Mucosa of rectum (tissue), 2 donors: ENCODE measurements around the gene SLAMF1.

Experiments
- H3K27ac ChIP-seq, 2 donors: one replicate each; pipeline ENCODE4 v1.7.0; 2013; ENCODE audit warnings: inconsistent platforms in 2 of 2, low read depth in 2 of 2, low read length in 2 of 2
- H3K27me3 ChIP-seq, 2 donors: one replicate each; pipeline ENCODE4 v1.7.0; 2013; ENCODE audit warnings: low read length in 2 of 2; ENCODE audit not compliant: control insufficient read depth in 2 of 2, insufficient read depth in 2 of 2
- H3K36me3 ChIP-seq, 2 donors: one replicate each; pipeline ENCODE4 v1.7.0; 2013; ENCODE audit warnings: low read length in 2 of 2; ENCODE audit not compliant: control insufficient read depth in 2 of 2, insufficient read depth in 2 of 2
- H3K4me1 ChIP-seq, 2 donors: one replicate each; pipeline ENCODE4 v1.7.0; 2013; ENCODE audit warnings: low read length in 2 of 2, mild to moderate bottlenecking in 1 of 2; ENCODE audit not compliant: control insufficient read depth in 2 of 2, insufficient read depth in 2 of 2
- H3K4me3 ChIP-seq, 2 donors: one replicate each; pipeline ENCODE4 v1.7.0; 2013; ENCODE audit warnings: low read length in 2 of 2
- H3K9ac ChIP-seq, 2 donors: one replicate each; pipeline ENCODE4 v1.7.0; 2013; ENCODE audit warnings: low read length in 2 of 2, low read depth in 1 of 2, mild to moderate bottlenecking in 1 of 2
- H3K9me3 ChIP-seq, 2 donors: one replicate each; pipeline ENCODE4 v1.7.0; 2013; ENCODE audit warnings: low read length in 2 of 2; ENCODE audit not compliant: control insufficient read depth in 2 of 2
- donor health status: healthy.
- donor health status: Normal muscosa, but diverticular disease.

SLAMF1 gene

DNA sequence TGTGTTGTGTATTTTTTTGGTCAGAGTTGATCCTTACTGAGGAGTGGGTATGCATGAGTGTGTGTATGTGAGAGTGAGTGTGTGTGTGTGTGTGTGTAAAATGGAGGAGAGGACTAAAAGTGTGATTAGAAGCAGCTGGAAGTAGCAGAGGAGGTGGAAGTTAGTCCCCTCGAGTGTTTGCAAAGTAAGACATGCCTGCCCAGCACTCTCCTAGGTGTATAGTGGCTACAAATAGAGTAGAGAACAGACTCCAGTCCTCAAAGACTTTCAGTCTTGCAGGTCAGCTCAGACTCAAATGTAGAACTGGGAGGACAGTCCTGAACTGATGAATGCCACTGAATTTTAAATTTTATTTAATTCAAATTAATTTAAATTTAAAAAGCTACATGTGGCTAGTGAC lies 28.5 kb downstream of the SLAMF1 start:
- Histone ChIP-seq H3K9me3 (no peaks in the 10 kb centered on the region), H3K4me1 (peaks cover 0 to 3% of the 10 kb centered on the region in 2 donors), H3K9ac (no peak overlapping the region), H3K27me3 (no peaks in the 10 kb centered on the region), H3K36me3 (no peaks in the 10 kb centered on the region), H3K27ac (no peak overlapping the region), H3K4me3 (no peak overlapping the region)

DNA sequence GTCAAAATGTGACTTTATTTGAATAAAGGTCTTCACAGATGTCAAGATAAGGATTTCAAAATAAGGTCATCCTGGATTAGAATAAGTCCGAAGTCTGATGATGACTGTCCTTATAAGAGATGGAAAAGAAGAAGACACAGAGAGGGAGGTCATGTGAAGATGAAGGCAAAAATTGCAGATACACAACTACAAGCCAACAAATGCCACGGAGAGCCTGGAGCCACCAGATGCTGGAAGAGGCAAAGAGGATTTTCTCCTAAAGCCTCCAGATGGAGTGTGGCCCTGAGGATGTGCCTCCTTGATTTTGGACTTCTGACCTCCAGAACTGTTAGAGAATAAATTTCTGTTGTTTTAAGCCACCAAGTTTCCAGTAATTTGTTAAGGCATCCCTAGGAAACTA lies 31.2 kb downstream of the SLAMF1 start:
- H3K27me3 ChIP-seq: no peaks in the 10 kb centered on the region
- H3K4me3 ChIP-seq: no peak overlapping the region
- no peaks in the 10 kb centered on the region for H3K36me3 ChIP-seq
- H3K9ac ChIP-seq: no peak overlapping the region
- H3K4me1 ChIP-seq: no peaks in the 10 kb centered on the region
- no peaks in the 10 kb centered on the region for H3K9me3 ChIP-seq
- no peak overlapping the region for H3K27ac ChIP-seq

DNA sequence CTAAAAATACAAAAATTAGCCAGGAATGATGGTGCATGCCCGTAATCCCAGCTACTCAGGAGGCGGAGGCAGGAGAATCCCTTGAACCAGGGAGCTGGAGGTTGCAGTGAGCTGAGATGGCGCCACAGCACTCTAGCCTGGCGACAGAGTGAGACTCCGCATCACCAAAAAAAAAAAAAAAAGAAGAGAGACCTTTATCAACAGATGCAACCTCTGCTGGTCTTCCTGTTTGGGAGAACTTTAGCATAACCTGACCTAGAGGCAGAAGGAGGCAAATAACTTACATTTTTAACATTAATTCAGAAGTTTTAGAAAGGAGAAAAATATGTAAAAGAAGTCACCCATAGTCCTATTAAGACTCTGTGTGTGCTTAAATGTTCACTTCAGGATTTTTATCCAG lies 32.4 kb downstream of the SLAMF1 start:
- Histone ChIP-seq H3K27ac (no peak overlapping the region), H3K4me3 (no peak overlapping the region)

DNA sequence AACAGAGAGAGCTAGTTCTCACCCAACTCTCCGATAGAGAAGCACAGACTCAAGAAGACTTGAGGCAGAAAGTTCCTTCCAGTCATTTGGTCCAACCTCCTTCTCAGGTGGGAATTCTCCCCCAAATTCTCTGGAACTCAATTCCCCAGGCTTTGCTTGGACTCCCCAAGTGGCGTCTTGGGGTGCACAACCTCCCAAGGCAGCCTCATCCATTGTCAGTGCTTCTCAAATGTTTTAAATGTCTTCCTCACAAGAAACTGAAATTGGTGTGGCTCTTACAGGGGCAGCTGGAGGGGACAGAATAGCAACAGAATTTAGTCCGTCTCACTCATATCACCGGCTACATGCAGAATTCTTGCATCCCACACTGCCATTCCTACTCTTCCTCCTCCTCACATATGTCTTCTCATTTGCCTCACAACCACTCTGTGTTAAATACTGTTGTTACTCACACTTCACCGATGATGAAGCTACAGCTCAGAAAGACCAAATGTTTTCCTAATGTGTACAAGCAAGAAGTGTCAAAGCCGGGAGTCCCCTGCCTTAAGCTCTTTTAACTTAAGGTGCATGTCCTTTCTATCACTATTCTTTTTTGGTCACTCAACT lies 34.1 kb downstream of the SLAMF1 start:
- Histone ChIP-seq H3K9ac (no peak overlapping the region), H3K4me1 (no peaks in the 10 kb centered on the region), H3K9me3 (no peaks in the 10 kb centered on the region), H3K4me3 (no peak overlapping the region), H3K36me3 (no peaks in the 10 kb centered on the region), H3K27me3 (no peaks in the 10 kb centered on the region), H3K27ac (no peak overlapping the region)

More for the DNA sequence above, 32.4 kb downstream of the SLAMF1 start:
- Histone ChIP-seq H3K36me3 (no peaks in the 10 kb centered on the region), H3K9me3 (no peaks in the 10 kb centered on the region), H3K4me1 (no peaks in the 10 kb centered on the region), H3K9ac (no peak overlapping the region), H3K27me3 (no peaks in the 10 kb centered on the region)

DNA sequence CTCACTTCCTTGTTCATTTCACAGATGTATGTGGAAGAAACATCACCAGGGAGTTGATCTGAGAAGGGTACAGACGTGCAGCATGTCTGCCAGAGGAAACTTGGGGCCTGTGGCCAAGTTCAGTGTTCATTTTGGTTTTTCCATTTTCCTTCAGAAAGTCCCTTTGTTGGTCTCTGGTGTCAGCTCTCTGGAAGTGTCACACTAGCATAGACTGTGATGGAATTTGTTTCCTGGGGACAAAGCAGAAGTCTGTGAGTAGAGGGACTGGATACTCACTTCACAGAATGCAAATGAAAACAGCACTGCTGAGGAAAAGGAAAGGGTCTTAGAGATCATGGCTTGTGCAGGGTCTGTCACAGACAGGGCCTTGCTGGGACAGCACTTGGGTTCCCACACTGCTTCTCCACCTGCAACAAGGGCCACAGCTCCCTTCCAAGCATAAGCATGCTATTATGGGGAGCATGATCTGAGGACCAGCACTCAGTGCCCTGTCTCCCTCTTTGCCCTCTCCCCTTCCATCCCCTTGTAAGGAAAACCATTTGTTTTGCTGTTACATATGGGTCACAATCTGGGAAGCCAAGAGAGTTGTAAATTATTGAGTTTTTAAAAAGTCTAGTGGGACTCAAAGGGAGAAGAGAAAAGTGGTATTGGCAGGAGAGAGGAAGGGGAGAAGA lies 36.1 kb downstream of the SLAMF1 start:
- no peak overlapping the region for H3K4me3 ChIP-seq
- no peaks in the 10 kb centered on the region for H3K36me3 ChIP-seq
- H3K27ac ChIP-seq: no peak overlapping the region
- peaks cover 0 to 3% of the 10 kb centered on the region in 2 donors for H3K4me1 ChIP-seq
- H3K27me3 ChIP-seq: no peaks in the 10 kb centered on the region
- no peaks in the 10 kb centered on the region for H3K9me3 ChIP-seq
- H3K9ac ChIP-seq: no peak overlapping the region

DNA sequence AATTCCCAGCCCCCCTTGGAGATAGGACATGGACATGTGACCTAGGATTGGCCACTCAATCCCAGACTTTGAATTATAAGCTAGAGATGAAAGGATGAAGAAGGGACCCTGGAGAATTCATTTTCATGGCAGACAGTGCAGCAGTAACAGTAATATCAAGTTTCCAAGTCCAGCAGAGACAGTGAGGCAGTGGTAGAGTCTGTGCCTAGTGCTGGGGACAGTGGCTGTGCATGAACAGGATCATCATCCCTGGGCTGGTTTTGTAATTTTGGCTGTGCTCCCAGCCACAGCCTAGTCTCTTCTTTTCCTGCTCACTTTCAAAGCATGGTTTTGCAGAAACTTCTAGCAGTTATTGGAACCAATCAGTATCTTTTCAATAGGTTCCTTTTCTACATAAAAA lies 37.9 kb downstream of the SLAMF1 start:
- Histone ChIP-seq H3K27ac (no peak overlapping the region), H3K9me3 (no peaks in the 10 kb centered on the region), H3K4me3 (no peak overlapping the region), H3K27me3 (no peaks in the 10 kb centered on the region), H3K9ac (no peak overlapping the region), H3K4me1 (peaks cover 0 to 3% of the 10 kb centered on the region in 2 donors), H3K36me3 (no peaks in the 10 kb centered on the region)

DNA sequence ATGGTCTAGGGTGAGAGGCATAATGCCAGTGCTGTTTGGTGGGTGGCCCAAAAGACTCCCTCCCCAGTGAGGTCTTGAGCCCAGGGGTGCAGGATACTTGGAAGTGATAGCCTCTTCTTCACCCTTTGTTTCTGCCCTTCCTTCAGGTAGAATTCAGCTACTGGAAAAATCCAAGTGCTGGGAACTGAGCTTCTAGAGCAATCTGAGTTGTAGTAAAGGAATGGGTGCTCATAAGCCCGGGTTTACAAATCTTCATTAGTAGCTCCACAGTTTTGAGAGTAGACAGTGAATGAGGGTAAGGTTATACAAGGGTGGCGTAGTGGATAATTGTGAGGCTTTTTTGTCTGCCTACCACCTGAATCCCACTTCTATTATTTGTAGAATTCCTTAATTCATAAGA lies 38.3 kb downstream of the SLAMF1 start:
- peaks cover 0 to 3% of the 10 kb centered on the region in 2 donors for H3K4me1 ChIP-seq
- no peaks in the 10 kb centered on the region for H3K9me3 ChIP-seq
- no peaks in the 10 kb centered on the region for H3K36me3 ChIP-seq
- no peaks in the 10 kb centered on the region for H3K27me3 ChIP-seq
- H3K4me3 ChIP-seq: no peak overlapping the region
- no peak overlapping the region for H3K27ac ChIP-seq
- H3K9ac ChIP-seq: no peak overlapping the region

DNA sequence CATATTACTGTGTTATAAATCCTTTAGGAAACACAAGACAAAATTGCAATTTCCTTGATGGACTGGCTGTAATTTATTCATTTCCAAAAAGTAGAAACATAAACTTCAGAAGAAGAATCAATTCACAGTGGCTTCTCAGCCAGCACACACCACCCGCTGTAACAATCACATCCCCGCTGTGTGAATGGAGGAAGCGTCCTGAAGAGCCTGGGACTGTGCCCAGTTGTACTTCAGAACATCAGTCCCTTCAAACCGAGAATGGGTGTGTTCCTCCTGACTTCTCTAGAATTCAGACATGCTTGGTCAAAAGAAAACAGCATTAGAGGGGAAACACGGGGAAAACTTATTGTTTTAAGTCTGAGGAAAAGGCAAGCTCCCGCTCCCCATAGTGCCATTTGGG lies 38.8 kb downstream of the SLAMF1 start:
- Histone ChIP-seq H3K9ac (no peak overlapping the region), H3K36me3 (no peaks in the 10 kb centered on the region), H3K27ac (no peak overlapping the region), H3K4me3 (no peak overlapping the region), H3K9me3 (no peaks in the 10 kb centered on the region), H3K4me1 (peaks cover 0 to 3% of the 10 kb centered on the region in 2 donors), H3K27me3 (no peaks in the 10 kb centered on the region)

DNA sequence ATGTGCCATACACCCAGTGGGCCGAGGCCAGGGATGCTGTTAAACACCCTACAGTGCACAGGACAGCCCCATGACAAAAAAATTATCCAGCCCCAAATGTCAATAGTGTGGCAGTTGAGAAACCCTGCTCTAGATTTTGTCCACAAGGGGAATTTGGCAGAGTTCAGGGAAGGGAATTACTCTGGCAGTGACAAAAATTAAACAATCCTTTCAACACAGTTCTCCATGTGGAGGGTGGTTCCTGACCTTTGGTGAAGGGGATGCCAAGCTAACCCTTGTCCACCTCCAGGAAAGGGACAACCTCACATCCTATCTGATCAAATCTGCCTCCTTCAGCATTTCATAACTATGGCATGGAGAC lies 39.2 kb downstream of the SLAMF1 start:
- Histone ChIP-seq H3K4me1 (peaks cover 0 to 3% of the 10 kb centered on the region in 2 donors), H3K9me3 (no peaks in the 10 kb centered on the region), H3K27ac (no peak overlapping the region), H3K27me3 (no peaks in the 10 kb centered on the region), H3K36me3 (no peaks in the 10 kb centered on the region), H3K9ac (no peak overlapping the region), H3K4me3 (no peak overlapping the region)

DNA sequence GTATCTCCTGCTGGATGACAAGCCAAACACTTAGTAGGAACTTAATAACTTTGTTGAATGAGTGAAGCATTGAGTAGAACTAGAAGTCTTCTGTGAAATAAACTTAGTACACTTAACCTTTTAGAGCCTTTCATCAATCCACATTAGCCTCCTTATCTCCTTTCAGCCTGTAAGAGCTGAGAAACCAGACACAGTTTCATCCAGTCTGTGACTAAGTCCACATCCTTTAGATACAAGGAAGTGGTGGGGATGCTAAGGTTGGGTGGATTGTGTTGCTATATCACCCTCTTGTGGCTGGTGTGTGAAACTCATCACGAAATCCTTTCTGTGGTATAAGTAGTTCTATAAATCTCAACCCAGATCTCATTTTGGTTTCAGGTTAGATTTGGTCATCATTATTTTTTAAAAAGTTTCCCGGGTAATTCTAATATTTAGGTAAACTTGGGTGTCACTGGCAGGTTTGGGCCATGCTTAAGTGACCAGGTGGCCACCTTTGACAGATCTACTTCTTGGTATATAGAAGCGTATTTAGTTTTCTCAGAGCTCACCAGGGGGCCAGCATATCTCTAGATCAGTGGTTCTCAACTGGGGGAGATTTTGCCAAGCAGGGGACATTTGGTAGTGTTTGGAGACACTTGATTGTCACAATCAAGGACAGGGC lies 39.7 kb downstream of the SLAMF1 start:
- H3K9ac ChIP-seq: no peak overlapping the region
- H3K4me3 ChIP-seq: no peak overlapping the region
- H3K36me3 ChIP-seq: no peaks in the 10 kb centered on the region
- H3K9me3 ChIP-seq: no peaks in the 10 kb centered on the region
- H3K27ac ChIP-seq: no peak overlapping the region
- H3K4me1 ChIP-seq: peaks cover 0 to 3% of the 10 kb centered on the region in 2 donors
- no peaks in the 10 kb centered on the region for H3K27me3 ChIP-seq
